HG03521 (cell line): Measurements from ENCODE around the gene RAB24.

Experiments
- ATAC-seq: cut with Tn5 transposase; IDR thresholded peaks from one replicate; pipeline ENCODE4 v1.9.1; 2021; ENCODE audit warnings: mild to moderate bottlenecking, moderate library complexity; ENCODE audit not compliant: unreplicated experiment

Gene RAB24

DNA sequence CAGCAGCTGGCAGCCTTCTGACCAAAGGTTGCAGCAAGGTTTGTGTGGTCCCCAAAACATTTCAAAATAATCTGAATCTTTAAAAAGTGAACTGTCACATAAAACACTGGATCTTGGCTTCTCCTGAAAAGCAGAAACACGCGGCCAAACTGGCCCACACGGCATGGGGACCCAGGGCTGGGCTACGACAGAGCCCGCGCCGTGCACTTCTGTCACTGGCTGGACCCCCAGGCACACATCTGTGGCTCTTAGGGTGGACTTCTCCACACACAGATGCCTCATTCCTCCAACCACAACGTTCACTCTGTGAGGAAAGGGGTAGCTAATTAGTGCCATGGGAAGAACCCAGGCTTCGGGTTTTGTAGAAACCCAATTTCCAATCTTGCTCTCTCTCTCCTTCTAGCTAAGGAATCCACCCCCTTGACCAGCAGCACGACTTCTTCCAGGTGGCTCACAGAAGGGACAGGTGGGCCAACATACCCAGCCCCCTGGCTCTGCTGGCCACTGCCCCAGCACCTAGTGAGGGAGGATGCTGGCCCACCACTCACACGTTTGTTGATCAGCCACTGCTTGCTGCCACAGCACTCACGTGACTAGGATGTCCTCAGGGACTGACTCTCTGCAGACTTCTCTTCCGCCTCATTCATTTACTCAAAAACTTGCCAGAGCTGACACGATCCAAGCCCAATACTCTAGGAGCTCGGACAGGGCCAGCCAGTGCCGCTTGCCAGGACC lies 30.1 kb upstream of the RAB24 start:
- ATAC-seq, result no peak

DNA sequence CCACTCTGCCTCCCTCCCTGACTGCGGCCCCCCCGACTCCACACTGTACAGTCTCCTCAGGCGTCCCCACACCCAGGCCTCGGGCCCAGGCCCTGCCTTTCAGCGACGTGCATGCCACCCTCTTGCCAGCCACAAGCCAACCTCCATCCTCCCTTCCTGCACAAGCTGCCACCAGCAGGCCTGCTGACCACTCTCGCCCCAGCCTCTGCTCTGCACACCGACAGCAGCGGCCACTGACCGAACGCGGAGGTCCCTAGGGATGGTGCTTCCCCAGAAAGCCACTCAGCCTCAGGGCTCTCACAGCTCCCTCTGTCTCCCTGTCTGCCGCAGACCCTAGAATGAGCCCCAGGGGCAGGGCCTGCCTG lies 29.4 kb upstream of the RAB24 start:
- ATAC-seq, result no peak

DNA sequence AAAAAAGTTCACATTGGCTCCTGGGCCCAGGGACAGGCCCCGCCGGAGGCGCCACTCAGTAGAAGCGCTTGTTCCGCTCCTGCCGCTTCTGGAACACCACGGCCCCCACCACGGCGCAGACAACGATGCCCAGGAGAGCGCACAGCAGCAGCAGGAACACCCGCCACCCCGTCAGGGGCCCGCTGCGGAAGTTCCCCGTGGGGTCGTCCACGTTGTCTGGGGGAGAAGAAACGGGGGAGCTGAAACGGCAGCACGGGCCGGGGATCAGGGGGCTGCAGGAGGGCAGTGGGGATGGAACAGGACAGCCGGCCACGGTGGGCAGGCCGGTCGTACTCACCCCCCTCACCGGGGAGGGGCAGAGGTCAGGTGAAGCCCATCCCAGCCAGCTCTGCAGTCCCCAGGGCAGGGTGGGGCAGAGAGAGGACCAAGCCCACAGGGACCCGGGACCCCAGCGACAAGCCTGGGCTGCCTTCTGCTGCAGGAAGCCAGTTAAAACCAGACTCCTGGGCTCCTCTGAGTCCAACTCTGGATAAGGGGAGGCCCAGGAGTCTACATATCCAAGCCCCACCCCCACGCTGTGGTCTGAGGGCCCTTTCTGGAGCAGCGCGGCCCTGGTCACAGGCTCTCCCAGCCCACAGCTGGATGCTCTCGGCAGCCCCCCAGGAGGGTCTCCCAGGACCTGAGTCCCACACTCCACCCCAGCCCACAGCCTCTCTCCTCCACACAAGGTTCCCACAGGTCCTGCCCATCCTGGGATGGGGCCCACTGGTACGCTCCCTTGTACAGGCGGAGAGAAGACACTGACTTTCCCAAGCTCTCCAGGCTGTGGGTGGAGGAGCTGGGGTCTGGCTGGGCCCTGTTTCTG lies 28.7 kb upstream of the RAB24 start:
- ATAC-seq, result no peak

DNA sequence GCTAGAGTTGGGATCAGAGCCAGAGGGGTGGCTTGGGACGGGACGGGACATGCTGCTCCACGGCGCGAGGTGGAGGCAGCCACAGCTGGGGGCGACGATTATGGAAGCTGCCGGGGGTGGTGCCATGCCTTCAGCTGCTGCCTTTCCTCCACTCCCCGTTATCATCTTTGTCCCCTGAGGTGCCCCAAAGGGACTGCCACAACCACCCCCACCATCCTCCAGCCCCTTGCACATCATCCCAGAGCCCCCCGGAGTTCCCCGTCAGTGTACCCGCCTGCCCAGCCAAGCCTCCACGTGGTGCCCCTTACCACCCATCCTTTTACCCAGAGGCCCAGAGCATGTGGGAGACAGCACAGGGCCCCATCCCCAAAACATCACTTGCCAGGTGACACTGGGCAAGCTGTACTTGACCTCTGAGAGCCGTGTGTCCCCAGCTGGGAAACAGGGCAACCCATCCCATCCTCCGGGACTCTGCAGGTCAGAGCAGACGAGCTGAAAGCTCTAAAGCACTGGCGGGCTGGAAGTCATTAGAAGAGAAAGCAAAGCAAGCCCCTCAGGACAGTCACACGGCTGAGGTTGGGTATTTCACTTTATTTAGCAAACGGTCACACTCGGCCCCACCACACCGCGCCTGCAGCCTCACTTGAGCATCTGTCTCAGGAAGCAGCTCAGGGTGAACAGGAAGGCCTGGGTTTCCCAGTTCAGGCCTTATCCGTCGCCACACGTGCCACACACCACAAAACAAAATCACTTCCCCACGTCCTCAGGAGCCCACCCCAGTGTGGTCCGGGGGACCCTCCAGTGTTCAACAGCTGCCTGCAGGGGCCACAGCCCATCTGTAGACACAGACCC lies 27.7 kb upstream of the RAB24 start:
- ATAC-seq, result no peak

DNA sequence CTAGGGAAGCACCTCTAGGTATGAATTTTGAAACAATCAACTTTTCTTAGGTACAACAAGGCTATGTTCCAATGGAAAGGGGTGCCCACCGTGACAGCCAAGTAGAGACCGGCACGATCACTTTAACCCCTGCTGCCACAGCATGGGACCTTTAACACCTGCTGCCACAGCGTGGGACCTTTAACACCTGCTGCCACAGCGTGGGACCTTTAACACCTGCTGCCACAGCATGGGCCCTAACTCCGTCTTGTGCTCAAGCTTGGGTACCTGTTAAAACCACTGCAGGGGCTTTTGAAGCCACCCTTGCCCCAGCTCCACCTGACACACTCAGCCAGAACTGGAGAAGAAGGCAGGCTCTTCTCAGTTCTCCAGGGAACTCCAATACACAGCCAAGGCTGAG lies 26.4 kb upstream of the RAB24 start:
- no peak for ATAC-seq

DNA sequence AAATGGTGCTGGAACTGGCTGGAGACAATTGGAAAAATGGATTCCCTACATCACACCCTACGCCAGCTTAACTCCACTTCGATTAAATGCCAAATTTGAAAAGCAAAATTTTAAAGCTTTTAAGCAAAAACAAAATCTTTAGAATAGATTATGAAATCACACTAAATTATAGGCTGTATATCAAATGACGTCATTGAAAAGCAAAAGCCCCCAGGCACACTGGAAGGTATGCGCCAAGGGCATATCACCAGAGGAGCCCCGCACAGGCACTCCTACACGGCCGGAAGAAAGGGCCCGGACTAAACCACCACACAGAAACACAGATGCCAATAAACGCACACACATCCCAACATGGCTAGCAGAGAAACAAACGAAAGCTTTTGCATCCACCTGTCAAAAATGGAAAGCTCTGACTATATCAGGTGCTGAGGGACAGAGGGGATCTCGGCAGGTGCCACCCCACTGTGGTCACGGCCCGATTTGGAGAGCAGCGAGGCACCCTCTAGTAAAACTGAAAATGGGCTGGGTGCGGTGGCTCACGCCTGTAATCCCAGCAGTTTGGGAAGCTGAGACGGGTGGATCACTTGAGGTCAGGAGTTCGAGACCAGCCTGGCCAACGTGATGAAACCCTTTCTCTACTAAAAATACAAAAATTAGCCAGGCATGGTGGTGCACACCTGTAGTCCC lies 25.2 kb upstream of the RAB24 start:
- ATAC-seq, result no peak

DNA sequence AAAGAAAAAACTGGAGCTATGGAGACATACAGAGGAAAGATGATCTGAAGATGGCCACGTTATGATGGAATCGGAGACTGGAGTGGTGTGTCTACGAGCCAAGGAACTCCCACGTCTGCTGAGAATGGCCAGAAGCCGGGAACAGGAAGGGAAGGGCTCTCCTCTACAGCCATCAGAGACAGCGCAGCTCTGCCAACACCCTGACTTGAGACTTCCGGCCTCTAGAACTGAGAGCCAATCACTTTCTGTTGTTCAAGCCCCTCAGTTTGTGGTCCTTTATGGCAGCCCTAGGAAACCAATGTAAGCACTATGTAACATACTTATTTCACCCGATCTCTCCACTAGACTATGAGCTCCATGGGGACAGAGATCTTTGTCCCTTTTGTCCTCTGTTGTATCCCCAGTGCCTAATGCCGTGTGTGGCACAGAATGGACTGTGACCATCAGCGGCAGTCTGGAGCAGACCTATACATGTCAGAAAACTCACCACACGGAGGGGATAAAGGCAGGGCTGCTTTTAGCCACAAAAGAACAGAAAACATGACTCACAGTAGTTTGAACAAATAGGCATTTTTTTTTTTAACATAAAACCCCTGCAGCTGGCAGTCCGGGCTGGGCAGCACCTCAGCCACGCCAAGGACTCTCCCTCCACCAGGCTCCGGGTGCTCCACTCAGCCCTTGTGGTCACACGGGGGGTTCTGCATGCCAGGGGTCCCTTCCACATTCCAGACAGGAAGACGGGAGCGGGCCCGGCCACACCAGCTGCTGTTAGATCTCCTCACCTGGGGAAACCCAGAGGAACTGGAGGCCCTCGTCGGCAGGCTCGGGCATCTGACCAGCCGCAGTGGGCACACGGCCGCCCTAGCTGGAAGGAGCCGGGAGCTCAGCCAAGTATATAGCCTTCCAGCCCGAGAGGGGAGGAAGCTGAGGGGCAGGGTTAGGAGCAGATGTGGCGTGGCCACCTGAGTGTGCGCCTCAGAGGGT lies 24.3 kb upstream of the RAB24 start:
- no peak for ATAC-seq

DNA sequence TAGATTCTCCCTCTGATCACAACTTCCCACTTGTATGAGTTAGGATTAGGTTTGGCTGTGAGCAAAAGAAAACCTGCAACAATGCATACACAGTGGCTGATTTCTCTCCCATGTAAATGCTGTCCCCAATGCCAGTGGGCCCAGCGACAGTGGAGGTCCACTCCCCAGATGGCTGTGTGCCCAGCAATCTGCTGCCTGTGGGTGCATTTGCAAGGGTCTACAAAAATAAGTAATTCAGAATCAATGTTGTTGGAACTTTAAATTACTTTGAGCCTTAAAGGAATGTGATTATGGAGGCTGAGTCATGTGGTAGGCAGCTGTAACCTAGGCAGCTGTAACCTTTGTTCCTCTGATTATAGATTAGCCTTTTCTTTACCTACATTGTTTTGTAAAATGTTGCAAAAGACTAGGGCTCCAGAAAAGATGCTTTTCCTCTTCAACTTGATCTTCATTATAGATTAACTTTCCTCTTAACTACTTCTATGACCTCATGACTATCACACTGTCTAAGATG lies 22.4 kb upstream of the RAB24 start:
- no peak for ATAC-seq

DNA sequence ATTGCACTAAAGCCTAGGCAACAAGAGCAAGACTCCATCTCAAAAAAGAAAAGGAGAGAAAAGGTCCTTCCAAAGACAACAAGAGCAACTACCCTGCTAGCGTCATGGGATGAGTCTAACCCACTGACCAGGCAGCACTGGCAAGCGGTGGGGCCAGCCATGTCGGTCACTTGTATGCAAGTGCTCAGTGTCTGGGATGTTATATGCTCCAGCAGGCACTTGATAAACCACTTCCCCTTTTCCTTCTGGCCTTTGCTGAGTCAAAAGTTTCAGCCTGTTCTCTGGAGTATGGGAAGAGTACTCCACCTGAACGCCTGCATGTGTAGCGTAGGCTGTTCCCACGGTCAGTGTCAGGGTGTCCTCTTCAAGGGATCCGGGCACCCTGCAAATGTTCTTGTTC lies 17.4 kb upstream of the RAB24 start:
- ATAC-seq, result no peak

DNA sequence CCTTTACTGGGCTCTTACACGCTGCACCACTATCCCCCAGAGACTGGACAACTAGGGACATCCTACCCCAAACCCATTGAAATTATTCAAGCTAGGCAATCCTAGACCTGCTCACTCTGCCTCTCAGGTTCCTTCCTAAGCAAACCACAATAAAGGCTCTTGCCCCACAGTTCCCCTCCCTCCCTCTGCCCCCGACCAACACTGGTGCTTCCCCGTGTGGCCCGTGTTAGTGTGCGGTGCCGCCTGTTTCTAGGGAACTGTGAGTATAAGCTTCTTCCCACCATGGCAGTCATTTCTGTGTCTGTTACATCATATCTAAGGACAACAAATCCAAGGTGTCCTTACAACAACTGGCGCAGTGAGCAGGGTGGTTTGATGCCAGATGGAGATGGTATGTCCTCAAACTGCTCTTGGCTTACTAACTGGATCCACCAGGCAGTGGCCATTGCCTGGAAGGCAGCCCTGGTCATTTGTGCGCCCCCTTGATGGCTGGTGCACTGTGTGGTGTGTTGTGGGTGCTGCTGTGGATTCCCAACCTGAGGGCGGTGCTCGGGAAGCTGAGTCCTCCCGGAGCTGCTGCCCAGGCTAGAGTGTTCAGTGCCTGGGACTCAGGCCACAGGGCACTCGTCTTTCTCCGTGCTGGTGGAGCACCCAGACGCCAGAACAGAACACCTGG lies 16.5 kb upstream of the RAB24 start:
- ATAC-seq, result no peak

DNA sequence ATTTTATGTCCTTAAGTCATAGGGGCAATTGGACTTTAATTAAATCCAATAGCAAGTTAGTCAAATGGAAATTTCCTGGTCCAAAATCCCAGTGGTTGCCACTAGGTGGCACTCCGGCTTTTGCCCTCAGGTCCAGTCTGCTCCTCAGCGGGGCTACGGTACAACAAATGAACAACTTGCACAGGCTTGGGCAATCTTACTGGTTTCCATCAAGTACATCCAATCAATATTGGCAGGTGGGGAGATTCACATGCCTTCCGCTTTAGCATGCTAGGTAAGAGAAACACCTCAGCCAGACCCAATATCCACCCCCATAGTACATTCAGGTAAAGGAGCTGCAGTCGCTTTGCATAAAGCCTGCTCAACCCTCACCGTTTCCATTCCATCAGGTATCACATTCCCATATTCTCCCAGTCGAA lies 14.4 kb upstream of the RAB24 start:
- no peak for ATAC-seq

DNA sequence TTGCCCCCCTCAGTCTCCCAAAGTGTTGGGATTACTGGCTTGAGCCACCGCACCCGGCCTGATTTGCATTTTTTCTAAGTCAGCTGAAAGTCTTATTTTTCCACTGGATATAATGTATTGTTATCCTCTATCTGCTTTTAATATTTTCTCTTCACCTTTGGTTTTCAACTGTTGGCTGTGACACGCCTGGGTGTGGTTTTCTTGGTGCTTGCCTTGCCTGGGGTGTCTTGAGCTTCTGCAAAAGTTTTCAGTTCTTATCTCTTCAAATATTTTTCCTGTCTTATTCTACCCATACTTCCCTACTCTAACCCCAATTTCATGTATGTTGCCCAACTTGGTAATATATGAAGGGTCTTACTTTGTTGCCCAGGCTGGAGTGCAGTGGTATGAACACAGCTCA lies 12.5 kb upstream of the RAB24 start:
- no peak for ATAC-seq

DNA sequence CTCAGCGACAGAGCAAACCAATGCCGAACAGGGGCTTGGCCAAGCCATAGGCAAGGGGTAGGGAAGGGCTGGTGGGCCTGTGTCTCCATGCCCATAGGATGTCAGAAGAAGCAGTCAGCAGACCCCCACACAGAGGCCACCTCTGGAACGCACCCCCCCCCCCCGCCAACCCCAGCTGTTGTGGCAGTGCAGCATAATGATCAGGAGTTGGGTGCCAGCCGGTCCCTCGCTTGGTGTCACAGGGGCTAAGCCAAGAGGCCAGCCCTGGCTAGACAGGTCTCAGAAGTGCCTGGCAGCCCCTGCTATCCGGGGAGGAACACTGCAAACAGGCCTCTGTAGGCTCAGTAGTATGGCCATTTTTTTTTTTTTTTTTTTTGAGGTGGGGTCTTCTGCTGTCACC lies 11.9 kb upstream of the RAB24 start:
- no peak for ATAC-seq

DNA sequence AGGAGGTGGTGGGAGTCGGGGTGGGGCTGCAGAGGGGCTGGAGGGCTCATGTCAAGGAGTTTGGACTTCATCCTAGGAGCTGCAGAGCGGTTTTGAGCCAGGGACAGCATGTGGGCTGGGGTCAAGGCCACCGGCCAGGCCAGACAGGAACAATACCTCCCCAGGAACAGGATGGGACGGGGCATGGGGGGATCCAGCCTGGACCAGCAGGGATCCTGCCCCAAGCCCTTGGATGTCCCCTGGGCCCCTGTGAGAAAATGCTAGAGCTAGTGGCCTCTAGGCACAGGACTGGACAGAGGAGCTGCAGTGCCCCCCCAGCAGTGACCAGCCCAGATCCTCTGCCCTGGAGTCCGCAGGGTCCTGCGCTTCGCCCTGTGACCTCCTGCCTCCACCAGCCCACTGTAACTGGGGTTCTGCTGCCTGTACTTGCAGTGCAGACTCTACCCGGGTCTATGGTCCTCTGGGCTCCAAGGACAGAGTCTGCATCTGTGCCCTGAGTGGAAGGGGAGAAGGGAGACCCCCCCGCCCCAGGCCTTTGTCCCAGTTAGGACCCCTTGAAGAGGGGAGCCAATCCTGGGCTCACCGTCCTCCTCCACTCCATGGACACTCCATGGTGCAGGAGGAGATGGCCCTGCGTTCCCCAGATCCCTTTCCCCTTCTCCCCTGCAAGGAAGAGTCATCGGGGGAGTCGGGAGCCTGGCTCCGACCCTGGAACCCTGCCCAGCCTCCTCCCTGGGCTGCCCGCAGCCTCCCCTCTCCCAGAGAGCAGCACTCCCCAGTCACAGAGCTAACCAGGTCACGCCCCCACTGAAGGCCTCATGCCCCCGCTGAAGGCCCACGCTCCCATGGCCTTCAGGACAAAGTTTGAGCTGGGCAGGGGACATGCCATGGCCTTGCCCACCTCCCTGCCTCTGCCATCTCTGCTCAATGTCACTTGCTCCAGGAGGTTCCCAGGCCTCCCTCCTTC lies 11.1 kb upstream of the RAB24 start:
- ATAC-seq, result no peak

DNA sequence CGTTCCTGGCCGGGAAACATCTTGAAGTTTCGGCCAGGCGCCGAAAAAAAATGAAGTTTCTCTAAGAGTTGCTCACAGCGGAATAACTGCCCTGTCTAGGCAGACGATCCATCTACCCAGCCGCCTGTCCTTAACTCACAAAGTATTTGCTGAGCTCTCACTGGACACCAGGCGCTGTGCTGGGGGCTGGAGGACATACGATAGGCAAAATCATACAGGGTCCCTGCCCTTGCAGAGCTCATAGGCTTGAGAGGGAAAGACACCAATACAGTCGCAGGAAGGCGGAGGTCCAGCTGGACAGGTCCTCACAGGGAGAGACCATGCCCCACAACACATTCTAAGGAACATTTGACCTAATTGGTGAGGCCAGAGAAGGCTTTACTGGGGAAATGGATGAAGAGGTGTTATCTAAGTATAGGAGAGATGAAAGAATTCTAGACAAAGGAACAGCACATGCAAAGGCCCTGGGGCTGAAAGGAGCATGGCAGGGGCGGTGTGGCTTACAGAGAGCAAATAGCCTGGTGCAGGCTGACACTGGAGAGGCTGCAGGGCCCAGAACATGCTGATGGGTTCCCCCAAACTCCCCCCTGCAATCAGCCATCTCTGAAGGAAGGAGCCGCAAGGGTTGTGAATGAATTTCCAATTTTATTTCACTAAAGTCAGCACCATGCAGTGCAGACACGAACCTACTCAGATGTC lies 10.2 kb upstream of the RAB24 start:
- no peak for ATAC-seq

DNA sequence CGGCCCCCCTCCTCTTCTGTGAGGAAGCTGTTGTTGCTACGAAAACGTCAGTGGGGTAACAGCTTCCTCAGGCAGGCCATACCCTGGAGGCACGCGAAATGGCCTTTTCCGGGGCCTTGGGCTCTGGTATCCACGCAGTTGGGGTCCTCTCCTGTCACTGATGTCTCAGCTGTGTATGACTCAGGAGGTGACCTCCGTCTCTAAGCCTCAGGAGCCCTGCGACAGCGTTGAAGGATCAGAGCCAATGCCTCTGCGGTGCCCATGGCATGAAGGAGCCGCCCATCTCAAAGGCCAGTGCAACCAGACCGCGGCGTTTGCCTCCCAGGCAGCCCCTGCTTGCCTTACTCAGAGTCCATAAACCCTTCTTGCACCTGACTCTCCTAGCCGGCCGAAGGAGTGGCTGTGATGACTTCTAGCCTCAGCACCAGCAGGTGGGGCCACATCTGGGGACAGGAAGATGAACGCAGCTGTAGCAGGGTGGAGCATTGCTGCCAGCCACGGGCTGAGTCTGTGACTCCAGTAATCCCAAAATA lies 9.2 kb upstream of the RAB24 start:
- peak; percentile 13 for ATAC-seq
